Epithelial cell of proximal tubule (primary cell): ENCODE measurements around the gene CHSY1. TPM values are rescaled to one million over a fixed set of nuclear protein-coding genes. Genes with fewer than 3 reads are reported as not detected.
"Not testable (repeated sequence)": the region's sequence is repeated elsewhere in the genome, so short reads cannot be mapped to it uniquely, and the experiment has no call there.

Source experiments
- DNase-seq: peaks from one replicate; pipeline ENCODE4 v3.0.0-alpha.2; 2011; ENCODE audit warnings: low read depth
- H3K4me3 ChIP-seq: 2 replicates; pipeline ENCODE4 v1.5.1; 2011; ENCODE audit warnings: low read depth, mild to moderate bottlenecking, low read length
- CTCF ChIP-seq: conservative IDR thresholded peaks from 2 replicates; pipeline ENCODE4 v1.5.1; 2012; ENCODE audit warnings: low read depth, mild to moderate bottlenecking, low read length
- total RNA-seq: library from RNA; depleted of rRNA; stranded (reverse); fragments of >200 nt; gene quantifications from 2 replicates; pipeline ENCODE4 v1.2.3, GENCODE V29; 2015

Gene CHSY1
- total RNA-seq, 1 donor from 2014 or later, result 14.4 TPM

DNA sequence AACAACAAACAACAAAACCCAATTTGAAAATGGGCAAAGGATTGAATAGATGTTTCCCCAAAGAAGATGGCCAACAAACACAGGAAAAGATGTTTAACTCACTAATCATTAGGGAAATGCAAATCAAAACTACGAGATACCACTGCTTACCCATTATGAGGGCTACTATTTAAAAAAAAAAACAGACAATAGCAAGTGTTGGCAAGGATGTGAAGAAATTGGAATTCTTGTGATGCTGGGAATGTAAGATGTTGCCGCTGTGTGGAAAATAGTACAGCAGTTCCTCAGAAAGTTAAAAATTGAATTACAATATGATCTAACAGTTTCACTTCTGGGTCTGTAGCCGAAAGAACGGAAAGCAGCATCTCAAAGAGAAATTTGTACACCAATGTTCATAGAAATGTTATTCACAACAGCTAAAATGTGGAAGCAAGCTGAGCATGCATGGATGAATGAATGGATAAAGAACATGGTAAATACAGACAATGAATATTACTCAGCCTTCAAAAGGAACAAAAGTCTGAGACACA lies 121.9 kb downstream of the CHSY1 start:
- no peak for TF ChIP-seq CTCF
- H3K4me3 ChIP-seq, result no peak overlapping the region
- DNase-seq, result no peak

DNA sequence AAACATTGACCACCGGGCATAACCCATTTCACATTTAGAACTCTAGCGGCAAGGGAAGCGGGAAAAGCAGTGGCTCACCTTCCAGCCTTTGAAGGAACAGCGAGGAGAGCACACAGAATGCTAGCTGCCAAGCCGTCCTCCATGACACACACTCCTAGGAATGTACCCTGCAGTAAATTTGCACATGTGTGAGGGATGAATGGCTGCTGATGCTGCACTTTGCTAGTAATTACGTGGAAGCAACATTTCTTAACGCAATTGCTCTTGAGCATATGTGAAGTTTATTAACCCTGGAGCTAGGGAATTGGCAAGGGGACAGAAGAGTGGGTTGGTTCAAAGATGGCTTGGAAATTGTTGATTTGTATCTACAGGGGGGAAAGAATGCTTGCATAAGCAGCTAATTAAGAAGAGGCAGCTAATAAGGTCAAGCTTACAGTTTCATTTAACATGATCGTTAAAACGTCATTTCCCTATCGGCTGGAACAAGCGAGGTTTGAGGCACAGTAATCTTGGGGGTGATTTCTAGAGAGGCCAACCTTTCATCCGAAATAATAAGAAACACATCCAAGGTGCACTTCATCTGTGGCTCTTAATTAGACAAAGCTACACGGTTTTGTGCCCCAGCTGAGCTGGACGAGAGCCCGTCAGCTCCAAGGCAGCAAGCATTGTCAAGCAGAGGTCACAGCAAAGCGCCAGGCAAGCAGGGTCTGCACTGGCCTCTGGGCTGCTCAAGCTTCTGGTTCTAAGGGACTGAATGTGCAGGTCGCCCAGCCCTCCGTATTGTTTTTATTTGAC lies 123.4 kb downstream of the CHSY1 start:
- H3K4me3 ChIP-seq, result no peak overlapping the region
- TF ChIP-seq CTCF, result no peak
- peak; percentile 89 for DNase-seq

DNA sequence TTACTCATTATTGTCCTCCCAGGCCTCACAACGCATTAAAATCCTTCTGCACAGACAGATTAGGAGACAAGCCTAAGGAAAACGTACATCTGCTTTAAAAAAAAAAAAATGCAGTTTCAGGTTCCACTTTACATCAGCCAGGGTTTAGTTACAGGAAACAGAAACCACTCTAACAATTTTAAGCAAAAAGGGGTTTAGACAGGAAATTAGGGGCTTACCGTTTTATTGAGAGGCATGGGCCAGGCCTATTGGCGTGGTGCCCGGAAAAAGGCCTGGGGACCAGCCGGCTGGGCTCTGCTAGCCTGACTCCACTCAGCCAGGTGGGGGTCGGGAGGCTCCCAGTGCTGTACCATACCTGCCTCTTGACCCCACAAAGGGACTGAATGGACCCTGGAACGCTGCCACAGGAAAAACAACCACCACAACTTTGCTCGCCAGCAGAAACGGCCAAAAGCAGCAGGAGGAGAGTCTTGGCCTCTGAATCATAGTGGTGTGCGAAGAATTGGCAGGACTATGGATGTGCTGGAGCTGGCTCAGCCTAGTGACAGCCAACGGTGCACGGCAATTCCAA lies 124.3 kb downstream of the CHSY1 start:
- no peak for TF ChIP-seq CTCF
- H3K4me3 ChIP-seq, result no peak overlapping the region
- DNase-seq, result peak; percentile 62

GRCh38 chr15:101126618-101127505 lies 125.0 kb downstream of the CHSY1 start:
- no peak overlapping the region for H3K4me3 ChIP-seq
- no peak for DNase-seq
- TF ChIP-seq CTCF, result no peak

GRCh38 chr15:101125881-101126428 lies 125.9 kb downstream of the CHSY1 start:
- DNase-seq, H3K4me3 ChIP-seq: not testable (repeated sequence)

Other genes with a start within 250 kb of the CHSY1 start
- gene SELENOS, start 25.4 kb upstream of the CHSY1 start, total RNA-seq, result 47.7 and 67.9 TPM in 2 replicates
- 62.4 and 97.7 TPM in 2 replicates for gene SNRPA1, start 43.2 kb upstream of the CHSY1 start, total RNA-seq
- 3.7 and 7.3 TPM in 2 replicates for gene PCSK6, start 237.7 kb upstream of the CHSY1 start, total RNA-seq